Naive B cell (primary cell): ENCODE measurements around the gene NAV2. TPM values are rescaled to one million over a fixed set of nuclear protein-coding genes. Genes with fewer than 3 reads are reported as not detected.

Experiments
- ATAC-seq, 2 donors: fragments of 150-1000 bp; cut with Tn5 transposase; 2 replicates each; pipeline ENCODE4 v1.10.0; 2021; ENCODE audit warnings: low read depth in 2 of 2, mild to moderate bottlenecking in 2 of 2, moderate library complexity in 2 of 2
- DNase-seq: peaks from one replicate; pipeline ENCODE4 v3.0.0; 2022
- H3K27ac Mint-ChIP-seq, 6 donors: one replicate each; pipeline ENCODE4 v1.8.0; 2020 to 2022; ENCODE audit warnings: mild to moderate bottlenecking in 6 of 6, mixed read lengths in 6 of 6, moderate library complexity in 5 of 6, inconsistent platforms in 2 of 6
- H3K27me3 Mint-ChIP-seq, 3 donors: one replicate each; pipeline ENCODE4 v1.8.0; 2021 to 2022; ENCODE audit warnings: mixed read lengths in 3 of 3, mild to moderate bottlenecking in 1 of 3
- H3K36me3 Mint-ChIP-seq, 2 donors: one replicate each; pipeline ENCODE4 v1.8.0; 2020 to 2022; ENCODE audit warnings: mixed read lengths in 2 of 2, inconsistent platforms in 1 of 2, mild to moderate bottlenecking in 1 of 2
- H3K4me1 Mint-ChIP-seq, 3 donors: one replicate each; pipeline ENCODE4 v1.8.0; 2020 to 2022; ENCODE audit warnings: mixed read lengths in 3 of 3, inconsistent platforms in 1 of 3, mild to moderate bottlenecking in 1 of 3, moderate library complexity in 1 of 3
- H3K4me3 Mint-ChIP-seq, 8 donors: one replicate each; pipeline ENCODE4 v1.8.0; 2020 to 2022; ENCODE audit warnings: mild to moderate bottlenecking in 8 of 8, mixed read lengths in 8 of 8, moderate library complexity in 8 of 8, inconsistent platforms in 2 of 8
- H3K9me3 Mint-ChIP-seq, 7 donors: one replicate each; pipeline ENCODE4 v1.8.0; 2020 to 2022; ENCODE audit warnings: mixed read lengths in 7 of 7, mild to moderate bottlenecking in 5 of 7, inconsistent platforms in 2 of 7, moderate library complexity in 1 of 7
- polyA plus RNA-seq, 6 donors: library from polyadenylated mRNA; unstranded; fragments of 300-500 nt; fragmentation: Illumina TruSeq; gene quantifications; one replicate each; pipeline ENCODE4 v1.2.3, GENCODE V29; 2021; ENCODE audit warnings: low read depth in 6 of 6

NAV2 gene
- polyA plus RNA-seq, 6 donors from 2014 or later, result 0.90 to 3.2 (median 0.94) TPM; not detected in 3

DNA sequence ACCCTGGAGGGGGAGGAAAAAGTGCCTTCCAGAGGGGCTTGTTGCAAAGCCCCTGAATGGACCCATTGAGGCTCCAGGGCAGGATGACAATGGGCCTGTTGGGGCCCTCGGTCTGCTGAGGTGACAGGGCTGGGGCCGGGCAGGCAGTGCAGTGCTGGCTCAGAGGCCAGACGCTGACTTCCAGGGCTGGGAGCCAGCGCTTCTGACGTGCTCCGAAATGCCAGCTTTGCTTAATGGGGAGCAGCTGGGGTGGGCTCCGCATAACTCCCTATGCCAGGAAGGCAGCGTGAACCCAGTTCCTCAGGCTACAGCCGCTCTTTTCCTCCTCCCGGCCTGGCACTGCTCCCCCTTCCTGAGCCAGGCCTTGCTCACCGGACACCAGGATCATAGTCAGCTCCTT, 17.7 kb downstream of the NAV2 start:
- no peaks in the 10 kb centered on the region for H3K36me3 Mint-ChIP-seq
- H3K4me1 Mint-ChIP-seq, result no peaks in the 10 kb centered on the region
- H3K27me3 Mint-ChIP-seq, result peaks cover 6 to 43% (median 24%) of the 10 kb centered on the region in 3 donors
- DNase-seq (no peak), ATAC-seq (no peak)
- no peaks in the 10 kb centered on the region for H3K9me3 Mint-ChIP-seq
- H3K27ac Mint-ChIP-seq, result no peak overlapping the region
- H3K4me3 Mint-ChIP-seq, result no peak overlapping the region

DNA sequence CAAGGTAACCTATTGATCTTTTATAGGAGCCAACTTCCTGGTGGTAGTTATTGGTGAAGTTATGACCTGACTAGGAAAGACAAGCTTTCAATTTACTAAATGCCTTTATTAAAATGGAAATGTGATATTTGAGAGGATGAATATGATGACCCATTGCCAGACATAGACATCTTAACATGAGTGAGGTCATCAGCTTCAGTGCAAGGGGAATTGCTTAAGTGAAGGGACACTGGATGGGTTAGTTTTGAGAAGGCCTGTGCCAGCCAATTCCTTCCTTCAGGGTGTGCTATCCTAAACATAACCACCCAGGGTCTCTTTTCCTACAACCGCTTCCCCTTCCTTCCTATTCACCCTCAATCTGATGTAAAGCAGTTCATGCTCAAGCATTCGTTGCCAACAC, 21.5 kb downstream of the NAV2 start:
- DNase-seq (no peak), ATAC-seq (no peak)
- H3K27me3 Mint-ChIP-seq, result peaks cover 1 to 24% (median 14%) of the 10 kb centered on the region in 3 donors
- H3K27ac Mint-ChIP-seq, result peak overlapping the region in 1 of 6 donors; percentile 22
- H3K4me1 Mint-ChIP-seq, result no peaks in the 10 kb centered on the region
- H3K4me3 Mint-ChIP-seq, result no peak overlapping the region
- no peaks in the 10 kb centered on the region for H3K36me3 Mint-ChIP-seq
- H3K9me3 Mint-ChIP-seq, result no peaks in the 10 kb centered on the region

- DNase-seq (no peak), ATAC-seq (no peak)
- no peaks in the 10 kb centered on the region for H3K36me3 Mint-ChIP-seq
- H3K9me3 Mint-ChIP-seq, result no peaks in the 10 kb centered on the region
- H3K4me1 Mint-ChIP-seq, result no peaks in the 10 kb centered on the region
- H3K27me3 Mint-ChIP-seq, result peaks cover 0 to 17% (median 10%) of the 10 kb centered on the region in 3 donors
- H3K27ac Mint-ChIP-seq, result peak overlapping the region in 1 of 6 donors; percentile 31
- no peak overlapping the region for H3K4me3 Mint-ChIP-seq
These were observed 22.7 kb downstream of the NAV2 start for GRCh38 chr11:19735157-19735908.

DNA sequence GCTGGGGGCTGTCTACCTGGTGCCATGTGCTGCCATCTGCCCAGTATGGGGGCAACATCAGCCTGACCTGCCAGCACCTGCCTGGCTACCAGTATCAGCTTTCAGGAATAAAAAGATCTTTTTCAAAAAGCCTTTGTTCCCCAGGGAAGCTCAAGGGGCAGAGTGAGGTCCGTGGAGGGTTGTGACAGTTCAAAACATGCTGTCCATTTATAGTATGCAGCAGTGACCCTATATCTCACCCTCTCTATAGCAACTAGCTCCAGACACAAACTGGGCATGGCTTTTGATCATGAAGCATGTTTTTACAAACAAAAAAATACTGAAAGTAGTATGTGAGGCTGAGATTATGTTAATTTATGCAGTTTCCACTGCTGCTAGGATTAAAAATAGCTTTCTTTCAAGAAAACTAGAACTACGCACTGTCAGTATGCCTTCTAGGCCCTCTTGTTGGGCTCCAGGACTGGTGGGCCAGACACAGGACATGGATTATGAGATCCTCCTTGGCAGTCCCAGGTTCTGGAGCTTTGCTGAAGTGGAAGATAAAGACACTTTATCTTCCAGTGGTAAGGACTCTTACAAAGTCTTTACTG, 23.4 kb downstream of the NAV2 start:
- no peaks in the 10 kb centered on the region for H3K9me3 Mint-ChIP-seq
- ATAC-seq, result no peak
- peaks cover 0 to 15% (median 10%) of the 10 kb centered on the region in 3 donors for H3K27me3 Mint-ChIP-seq
- no peaks in the 10 kb centered on the region for H3K4me1 Mint-ChIP-seq
- H3K4me3 Mint-ChIP-seq, result no peak overlapping the region
- no peaks in the 10 kb centered on the region for H3K36me3 Mint-ChIP-seq
- no peak for DNase-seq
- peak overlapping the region in 1 of 6 donors; percentile 31 for H3K27ac Mint-ChIP-seq

- peaks cover 0 to 8% (median 6%) of the 10 kb centered on the region in 3 donors for H3K27me3 Mint-ChIP-seq
- H3K4me1 Mint-ChIP-seq, result no peaks in the 10 kb centered on the region
- no peak overlapping the region for H3K4me3 Mint-ChIP-seq
- H3K9me3 Mint-ChIP-seq, result no peaks in the 10 kb centered on the region
- no peak overlapping the region for H3K27ac Mint-ChIP-seq
- no peaks in the 10 kb centered on the region for H3K36me3 Mint-ChIP-seq
- ATAC-seq (no peak), DNase-seq (no peak)
These were observed 24.2 kb downstream of the NAV2 start for GRCh38 chr11:19736831-19737230.

GRCh38 chr11:19737575-19737974, 24.9 kb downstream of the NAV2 start:
- ATAC-seq (no peak), DNase-seq (no peak)
- Mint-ChIP-seq H3K4me3 (no peak overlapping the region), H3K36me3 (no peaks in the 10 kb centered on the region), H3K4me1 (no peaks in the 10 kb centered on the region), H3K9me3 (no peaks in the 10 kb centered on the region), H3K27ac (no peak overlapping the region), H3K27me3 (peaks cover 0 to 8% (median 5%) of the 10 kb centered on the region in 3 donors)

DNA sequence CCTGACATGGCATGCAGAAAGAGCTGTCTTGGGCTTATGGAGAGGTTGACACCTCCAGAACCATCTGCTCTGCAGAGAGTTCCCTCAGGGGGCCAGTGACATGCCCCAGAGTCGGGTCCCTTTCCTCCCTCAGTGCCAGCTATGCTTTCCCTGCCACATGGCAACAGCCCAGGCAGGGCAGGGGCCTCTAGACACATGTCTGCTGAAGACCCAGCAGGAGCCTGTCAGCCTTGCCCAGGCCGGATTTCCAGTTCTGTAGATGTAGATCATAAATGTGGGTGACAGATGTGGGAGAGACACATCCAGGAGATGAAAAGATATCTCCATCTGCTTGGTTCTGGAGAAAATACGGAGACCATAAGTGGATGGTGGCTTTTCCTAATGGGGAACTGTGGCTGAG, 25.5 kb downstream of the NAV2 start:
- H3K4me1 Mint-ChIP-seq, result no peaks in the 10 kb centered on the region
- no peak overlapping the region for H3K4me3 Mint-ChIP-seq
- no peaks in the 10 kb centered on the region for H3K36me3 Mint-ChIP-seq
- no peaks in the 10 kb centered on the region for H3K9me3 Mint-ChIP-seq
- DNase-seq, result no peak
- H3K27ac Mint-ChIP-seq, result no peak overlapping the region
- peaks cover 0 to 8% (median 5%) of the 10 kb centered on the region in 3 donors for H3K27me3 Mint-ChIP-seq
- no peak for ATAC-seq

GRCh38 chr11:19739872-19740271, 27.2 kb downstream of the NAV2 start:
- ATAC-seq, result no peak
- DNase-seq, result no peak
- Mint-ChIP-seq H3K4me3 (no peak overlapping the region), H3K36me3 (no peaks in the 10 kb centered on the region), H3K27me3 (no peaks in the 10 kb centered on the region), H3K27ac (no peak overlapping the region), H3K4me1 (no peaks in the 10 kb centered on the region), H3K9me3 (no peaks in the 10 kb centered on the region)

DNA sequence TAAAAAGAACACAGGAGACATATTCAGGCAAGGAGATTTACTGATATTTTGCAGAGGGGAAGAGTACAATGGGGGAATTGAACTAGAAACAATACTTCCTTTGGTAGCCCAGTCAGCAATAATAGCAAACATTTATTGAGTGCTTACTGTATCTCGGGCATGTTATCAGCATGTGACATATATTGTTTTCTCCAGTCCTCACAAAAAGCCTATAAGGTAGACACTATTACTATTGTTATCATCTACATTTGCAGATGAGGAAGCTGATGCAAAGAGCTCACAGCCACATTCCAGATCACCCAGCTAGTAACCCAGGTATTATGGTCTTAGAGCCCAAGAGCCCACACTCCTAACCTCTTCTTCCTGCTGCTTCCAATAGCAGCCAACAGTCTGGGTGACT, 27.9 kb downstream of the NAV2 start:
- DNase-seq, result no peak
- no peaks in the 10 kb centered on the region for H3K9me3 Mint-ChIP-seq
- no peaks in the 10 kb centered on the region for H3K4me1 Mint-ChIP-seq
- H3K27me3 Mint-ChIP-seq, result no peaks in the 10 kb centered on the region
- H3K4me3 Mint-ChIP-seq, result no peak overlapping the region
- ATAC-seq, result no peak
- H3K36me3 Mint-ChIP-seq, result no peaks in the 10 kb centered on the region
- no peak overlapping the region for H3K27ac Mint-ChIP-seq

DNA sequence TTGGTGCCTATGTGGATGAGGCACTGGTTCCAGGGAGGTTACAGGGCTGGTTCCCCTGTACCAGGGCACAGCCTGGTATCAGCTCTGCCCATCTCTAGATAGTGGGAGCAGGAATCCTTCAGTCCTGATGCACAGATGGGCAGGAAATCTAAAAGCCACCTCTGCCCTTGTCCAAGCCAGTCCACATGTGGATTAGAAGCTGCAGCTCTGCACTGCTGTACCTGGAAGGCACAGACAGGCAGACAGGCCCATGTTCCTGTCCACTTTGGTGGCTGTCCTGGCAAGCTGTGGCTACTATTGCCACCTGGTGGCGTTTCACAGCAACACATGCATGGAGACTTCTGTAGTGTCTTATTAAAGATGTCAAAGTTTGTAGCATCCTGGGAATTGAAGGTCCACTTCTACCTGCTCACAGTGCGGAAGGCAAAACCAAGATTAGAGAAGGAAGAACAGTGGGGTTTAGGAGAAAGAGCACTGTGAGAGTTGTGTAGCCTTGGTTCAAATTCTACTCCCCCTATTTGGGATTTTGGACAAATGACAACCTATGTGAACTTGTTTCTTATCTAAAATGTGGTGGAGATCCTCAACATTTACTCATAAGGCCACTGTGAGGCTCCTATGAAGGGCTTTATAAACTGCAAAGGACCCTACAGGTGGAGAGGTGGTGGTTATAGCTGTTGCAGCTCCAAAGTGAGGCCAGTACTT, 30.1 kb downstream of the NAV2 start:
- Mint-ChIP-seq H3K4me1 (no peaks in the 10 kb centered on the region), H3K36me3 (no peaks in the 10 kb centered on the region), H3K27ac (no peak overlapping the region), H3K4me3 (no peak overlapping the region), H3K27me3 (no peaks in the 10 kb centered on the region), H3K9me3 (no peaks in the 10 kb centered on the region)
- DNase-seq (peak; percentile 9), ATAC-seq (peak in 1 of 2 donors; percentile 33)

DNA sequence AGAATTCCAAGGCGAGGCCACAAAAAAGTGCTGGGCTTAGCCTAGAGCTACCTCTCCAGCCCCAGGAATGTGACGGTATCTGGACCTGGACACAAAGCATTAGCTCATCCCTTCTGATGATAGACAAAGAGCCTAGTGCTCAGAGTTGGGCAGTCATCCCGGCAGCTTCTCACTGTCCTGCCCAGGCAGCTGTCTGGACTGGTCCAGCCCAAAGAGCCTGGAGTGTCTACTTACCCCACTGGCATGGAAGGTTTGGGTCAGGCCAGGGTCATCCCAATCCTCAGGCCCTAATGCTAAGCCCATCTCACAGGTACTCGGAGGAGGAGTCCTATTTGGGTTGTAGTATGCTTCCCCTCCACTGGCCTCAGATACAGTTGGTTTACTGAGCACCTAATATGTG, 31.0 kb downstream of the NAV2 start:
- no peaks in the 10 kb centered on the region for H3K4me1 Mint-ChIP-seq
- no peak overlapping the region for H3K4me3 Mint-ChIP-seq
- no peaks in the 10 kb centered on the region for H3K36me3 Mint-ChIP-seq
- DNase-seq (no peak), ATAC-seq (no peak)
- H3K27me3 Mint-ChIP-seq, result peaks cover 0 to 3% (median 0%) of the 10 kb centered on the region in 3 donors
- no peaks in the 10 kb centered on the region for H3K9me3 Mint-ChIP-seq
- no peak overlapping the region for H3K27ac Mint-ChIP-seq

DNA sequence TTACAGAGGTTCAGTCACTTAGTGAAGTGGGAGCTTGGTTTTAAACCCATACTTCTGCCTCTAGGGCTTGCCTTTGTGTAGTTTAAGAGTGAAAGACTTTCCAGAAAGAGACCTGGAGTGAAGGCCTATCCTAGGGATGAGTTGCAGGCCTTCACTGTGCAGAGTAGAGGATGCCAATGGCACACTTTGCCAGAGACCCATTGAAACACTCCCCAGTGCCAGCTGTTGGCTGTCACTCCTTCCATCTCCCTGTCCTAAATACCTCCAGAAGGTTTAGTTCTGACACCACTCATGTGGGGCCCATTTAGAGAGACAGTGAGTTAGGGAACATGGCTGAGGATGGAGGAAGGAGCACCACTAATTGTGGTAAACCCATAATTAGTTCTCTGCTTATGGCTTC, 31.5 kb downstream of the NAV2 start:
- H3K4me1 Mint-ChIP-seq, result no peaks in the 10 kb centered on the region
- no peaks in the 10 kb centered on the region for H3K9me3 Mint-ChIP-seq
- H3K36me3 Mint-ChIP-seq, result no peaks in the 10 kb centered on the region
- H3K4me3 Mint-ChIP-seq, result no peak overlapping the region
- no peak for ATAC-seq
- no peak overlapping the region for H3K27ac Mint-ChIP-seq
- DNase-seq, result no peak
- peaks cover 0 to 4% (median 0%) of the 10 kb centered on the region in 3 donors for H3K27me3 Mint-ChIP-seq

- H3K36me3 Mint-ChIP-seq, result no peaks in the 10 kb centered on the region
- H3K4me3 Mint-ChIP-seq, result no peak overlapping the region
- no peak for DNase-seq
- no peaks in the 10 kb centered on the region for H3K9me3 Mint-ChIP-seq
- H3K4me1 Mint-ChIP-seq, result no peaks in the 10 kb centered on the region
- ATAC-seq, result no peak
- peaks cover 0 to 4% (median under 1%) of the 10 kb centered on the region in 3 donors for H3K27me3 Mint-ChIP-seq
- H3K27ac Mint-ChIP-seq, result no peak overlapping the region
These were observed 33.4 kb downstream of the NAV2 start for GRCh38 chr11:19746086-19746485.

DNA sequence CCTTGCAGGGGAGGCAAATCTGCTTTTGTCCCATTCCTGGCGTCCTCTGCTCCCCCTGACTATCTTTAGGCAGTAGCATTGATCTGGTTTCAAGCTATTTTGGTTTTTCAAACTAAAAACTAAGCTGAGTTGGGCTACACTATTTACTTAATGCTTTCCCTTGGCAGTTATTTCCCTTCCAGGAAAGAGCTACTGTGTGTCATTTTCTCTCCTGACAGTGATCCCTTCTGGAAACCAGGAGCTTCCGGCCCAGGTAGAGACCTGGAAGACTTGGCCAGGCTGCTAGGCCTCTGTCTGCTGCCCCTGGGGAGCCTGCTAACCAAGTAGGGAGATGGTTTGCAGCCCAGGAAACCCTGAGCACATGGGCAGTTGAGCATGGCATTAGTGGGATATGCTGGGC, 35.0 kb downstream of the NAV2 start:
- no peak for ATAC-seq
- H3K4me3 Mint-ChIP-seq, result no peak overlapping the region
- no peaks in the 10 kb centered on the region for H3K9me3 Mint-ChIP-seq
- no peaks in the 10 kb centered on the region for H3K4me1 Mint-ChIP-seq
- no peaks in the 10 kb centered on the region for H3K36me3 Mint-ChIP-seq
- DNase-seq, result no peak
- no peak overlapping the region for H3K27ac Mint-ChIP-seq
- H3K27me3 Mint-ChIP-seq, result peaks cover 0 to 10% (median 4%) of the 10 kb centered on the region in 3 donors
